DOHH2 (cell line): ENCODE data around the gene ZNF581.

ENCODE experiments used
- CTCF ChIP-seq: fragments of 200-600 bp; sonication (generic); IDR thresholded peaks from one replicate; pipeline ENCODE4 v1.5.1; 2014; ENCODE audit warnings: antibody characterized with exemption, mild to moderate bottlenecking, low read depth, low read length; ENCODE audit not compliant: poor library complexity, severe bottlenecking
- EZH2phosphoT487 ChIP-seq: fragments of 200-600 bp; sonication (generic); IDR thresholded peaks from 2 replicates; pipeline ENCODE4 v1.6.1; 2017; ENCODE audit warnings: borderline replicate concordance, mild to moderate bottlenecking, antibody characterized with exemption, low read length, moderate library complexity, mixed read lengths

GRCh38 chr19:55596304-55596703 lies 47.1 kb upstream of the ZNF581 start:
- TF ChIP-seq CTCF = no peak
- TF ChIP-seq EZH2phosphoT487 = no peak
